GM19372 (cell line): Measurements from ENCODE around the gene URM1.
"Not testable (repeated sequence)": the region's sequence is repeated elsewhere in the genome, so short reads cannot be mapped to it uniquely, and the experiment has no call there.

Experiments used
- ATAC-seq: cut with Tn5 transposase; IDR thresholded peaks from one replicate; pipeline ENCODE4 v1.9.1; 2021; ENCODE audit warnings: mild to moderate bottlenecking, low read depth, moderate library complexity; ENCODE audit not compliant: unreplicated experiment

Gene URM1

GRCh38 chr9:128422022-128422782 lies 51.0 kb downstream of the URM1 start:
- ATAC-seq = not testable (repeated sequence)

DNA sequence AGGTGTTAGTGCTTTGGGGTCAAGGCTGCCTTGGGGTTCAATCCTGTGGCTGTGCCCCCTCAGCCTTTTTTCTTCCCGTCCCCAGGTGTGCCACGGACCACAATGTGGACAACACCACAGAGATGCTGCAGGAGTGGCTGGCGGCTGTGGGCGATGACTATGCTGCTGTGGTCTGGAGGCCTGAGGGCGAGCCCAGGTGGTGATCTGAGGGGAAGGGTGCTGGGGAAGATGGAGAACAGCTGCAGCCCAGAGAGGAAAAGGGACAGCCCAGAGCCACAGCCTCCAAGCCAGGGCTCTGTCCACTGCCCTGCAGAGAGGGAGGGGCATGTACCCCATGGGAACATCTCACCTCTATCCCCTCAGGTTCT lies 51.6 kb downstream of the URM1 start:
- no peak for ATAC-seq

DNA sequence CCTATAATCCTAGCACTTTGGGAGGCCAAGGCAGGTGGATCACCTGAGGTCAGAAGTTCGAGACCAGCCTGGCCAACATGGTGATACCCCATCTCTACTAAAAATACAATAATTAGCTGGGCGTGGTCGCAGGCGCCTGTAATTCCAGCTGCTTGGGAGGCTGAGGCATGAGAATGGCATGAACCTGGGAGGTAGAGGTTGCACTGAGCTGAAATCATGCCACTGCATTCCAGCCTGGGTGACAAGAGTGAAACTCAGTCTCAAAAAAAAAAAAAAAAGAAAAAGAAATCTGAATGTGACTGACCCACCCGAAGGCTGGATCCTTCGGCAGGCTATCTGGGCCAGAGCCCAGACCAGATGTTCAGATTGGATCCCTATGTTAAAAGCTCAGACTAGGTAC lies 52.2 kb downstream of the URM1 start:
- not testable (repeated sequence) for ATAC-seq

DNA sequence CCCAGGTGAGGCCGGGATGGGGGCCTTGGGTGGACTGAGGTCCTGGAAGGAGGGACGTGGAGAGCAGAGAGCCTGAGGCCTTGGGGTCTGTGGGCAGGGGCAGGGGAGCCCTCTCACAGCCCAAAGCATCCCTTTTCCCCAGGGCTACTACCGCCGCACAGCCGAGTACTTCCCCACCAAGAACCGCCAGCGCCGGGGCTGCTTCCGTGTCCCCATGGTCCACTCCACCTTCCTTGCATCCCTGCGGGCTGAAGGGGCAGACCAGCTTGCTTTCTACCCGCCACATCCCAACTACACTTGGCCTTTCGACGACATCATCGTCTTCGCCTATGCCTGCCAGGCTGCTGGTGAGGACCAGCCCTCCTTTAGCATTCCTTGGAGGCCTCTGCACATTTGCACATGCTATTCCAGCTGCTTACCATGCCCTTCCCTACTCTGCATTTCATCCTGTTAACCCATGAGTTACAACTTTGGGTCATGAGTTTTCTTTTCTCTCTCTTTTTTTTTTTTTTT lies 53.1 kb downstream of the URM1 start:
- ATAC-seq = no peak

- no peak for ATAC-seq
These were observed 57.7 kb downstream of the URM1 start for GRCh38 chr9:128428644-128429512.

- ATAC-seq = no peak
These were observed 58.4 kb downstream of the URM1 start for GRCh38 chr9:128429513-128430086.

GRCh38 chr9:128431207-128431606 lies 60.0 kb downstream of the URM1 start:
- ATAC-seq = no peak

DNA sequence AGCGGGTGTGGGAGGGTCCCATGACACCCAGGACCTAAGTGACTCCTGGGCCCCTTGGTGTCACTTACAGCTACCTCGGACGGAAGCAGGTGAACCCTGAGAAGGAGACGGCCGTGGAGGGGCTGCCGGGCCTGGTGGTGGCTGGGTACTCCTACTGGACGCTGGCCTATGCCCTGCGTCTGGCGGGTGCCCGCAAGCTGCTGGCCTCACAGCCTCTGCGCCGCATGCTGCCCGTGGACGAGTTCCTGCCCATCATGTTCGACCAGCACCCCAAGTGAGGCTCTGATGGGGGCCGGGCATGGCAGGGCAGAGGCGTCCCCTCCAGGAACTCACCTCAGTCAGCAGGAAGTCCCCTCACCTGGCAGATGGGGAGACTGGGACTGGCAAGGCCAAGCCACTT lies 63.2 kb downstream of the URM1 start:
- no peak for ATAC-seq

DNA sequence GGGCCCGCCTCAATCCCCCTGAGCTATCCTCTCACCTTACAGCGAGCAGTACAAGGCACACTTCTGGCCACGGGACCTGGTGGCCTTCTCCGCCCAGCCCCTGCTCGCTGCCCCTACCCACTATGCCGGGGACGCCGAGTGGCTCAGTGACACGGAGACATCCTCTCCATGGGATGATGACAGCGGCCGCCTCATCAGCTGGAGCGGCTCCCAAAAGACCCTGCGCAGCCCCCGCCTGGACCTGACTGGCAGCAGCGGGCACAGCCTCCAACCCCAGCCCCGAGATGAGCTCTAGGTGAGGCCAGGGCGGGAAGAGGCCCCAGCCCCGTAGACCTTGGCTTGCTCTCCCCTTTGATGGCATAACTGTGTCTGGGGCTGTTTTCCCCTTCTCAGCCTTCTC lies 64.4 kb downstream of the URM1 start:
- no peak for ATAC-seq

GRCh38 chr9:128438343-128439109 lies 67.4 kb downstream of the URM1 start:
- no peak for ATAC-seq

DNA sequence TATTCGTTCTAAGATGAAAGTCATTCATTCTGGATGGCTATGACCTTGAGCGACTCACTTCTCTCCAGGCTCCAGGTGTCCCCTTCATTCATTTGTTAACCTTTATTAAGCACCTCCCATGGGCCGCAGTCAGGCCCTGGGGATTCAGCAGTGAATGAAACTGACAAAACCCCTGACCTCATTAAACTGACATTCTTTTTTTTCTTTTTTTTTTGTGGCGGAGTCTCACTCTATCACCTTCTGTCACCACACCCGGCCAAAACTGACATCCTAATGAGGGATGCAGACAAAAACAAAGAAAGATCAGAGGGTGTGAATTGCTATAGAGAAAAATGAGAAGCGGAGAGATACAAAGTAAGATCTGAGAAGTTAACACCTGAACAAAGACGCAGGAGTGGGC lies 68.1 kb downstream of the URM1 start:
- no peak for ATAC-seq
